Amniotic stem cell (primary cell): ENCODE data around the gene GMPPA.
A peak's percentile ranks its signal among the peaks of the same experiment; 100 is the strongest.

Experiments used
- DNase-seq: peaks from one replicate; lab custom pipeline; 2025; lab: John Stamatoyannopoulos, UW

GMPPA gene

DNA sequence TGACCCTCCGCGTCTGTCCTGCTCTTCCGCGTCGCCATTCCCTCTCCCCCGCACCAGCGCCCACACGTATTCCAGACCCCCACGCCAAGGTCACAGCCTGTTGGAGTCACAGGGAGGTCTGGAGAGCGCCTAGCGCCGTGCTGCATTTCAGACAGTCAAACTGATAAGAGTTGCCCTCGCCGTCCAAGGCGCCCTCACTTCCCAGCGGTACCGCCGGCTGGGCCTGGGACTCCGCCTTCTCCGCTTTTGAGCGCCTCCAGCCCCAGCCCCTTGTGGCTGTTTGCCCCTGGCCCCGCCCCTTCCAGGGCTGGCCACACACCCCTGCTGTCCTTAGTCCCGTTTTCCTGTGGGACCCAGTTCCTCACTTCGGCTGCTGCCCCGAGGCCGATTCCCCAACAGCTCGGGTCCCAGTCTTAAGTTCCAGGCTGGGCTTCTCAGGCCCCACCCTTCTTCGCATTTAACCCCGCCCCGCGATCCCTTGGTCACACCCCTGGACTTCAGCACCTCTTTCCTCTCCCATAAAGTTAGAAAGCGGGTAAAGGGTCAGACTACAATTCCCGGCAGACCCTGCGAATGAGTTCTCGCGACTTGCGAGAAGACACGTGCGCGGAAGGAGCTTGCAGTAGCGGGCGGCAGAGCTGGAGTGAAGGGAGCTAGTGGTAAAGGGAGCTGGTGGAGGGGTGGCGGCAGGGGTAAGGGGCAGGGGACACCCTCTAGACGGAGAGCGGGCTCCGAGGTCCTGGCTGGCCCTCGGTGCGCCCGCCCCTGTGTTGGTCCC lies at the start of gene GMPPA:
TSS of gene GMPPA (plus strand) at position 612 of the 778 bp plus-strand sequence. CDS start 1,085 bp downstream, outside the sequence.
- DNase-seq = peak; percentile 97

DNA sequence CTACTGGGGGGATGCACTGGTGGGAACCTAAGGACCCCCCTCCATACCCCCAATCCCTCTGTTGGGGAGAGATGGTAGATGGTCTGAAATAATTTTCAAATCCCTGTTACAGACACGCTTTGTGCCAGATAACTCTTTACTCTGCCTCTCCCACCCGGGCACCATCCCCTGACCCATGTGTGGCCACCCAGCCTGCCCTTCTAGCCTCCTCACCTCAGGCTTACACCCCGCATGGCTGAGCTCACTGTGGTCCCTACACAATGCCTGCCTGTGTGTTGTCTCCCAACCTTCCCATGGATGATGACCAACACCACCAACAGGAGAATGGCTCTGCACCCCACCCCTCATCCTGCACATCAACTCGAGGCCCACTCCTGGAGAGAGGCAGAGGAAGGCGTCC lies 49.1 kb upstream of the GMPPA start:
- DNase-seq = no peak

DNA sequence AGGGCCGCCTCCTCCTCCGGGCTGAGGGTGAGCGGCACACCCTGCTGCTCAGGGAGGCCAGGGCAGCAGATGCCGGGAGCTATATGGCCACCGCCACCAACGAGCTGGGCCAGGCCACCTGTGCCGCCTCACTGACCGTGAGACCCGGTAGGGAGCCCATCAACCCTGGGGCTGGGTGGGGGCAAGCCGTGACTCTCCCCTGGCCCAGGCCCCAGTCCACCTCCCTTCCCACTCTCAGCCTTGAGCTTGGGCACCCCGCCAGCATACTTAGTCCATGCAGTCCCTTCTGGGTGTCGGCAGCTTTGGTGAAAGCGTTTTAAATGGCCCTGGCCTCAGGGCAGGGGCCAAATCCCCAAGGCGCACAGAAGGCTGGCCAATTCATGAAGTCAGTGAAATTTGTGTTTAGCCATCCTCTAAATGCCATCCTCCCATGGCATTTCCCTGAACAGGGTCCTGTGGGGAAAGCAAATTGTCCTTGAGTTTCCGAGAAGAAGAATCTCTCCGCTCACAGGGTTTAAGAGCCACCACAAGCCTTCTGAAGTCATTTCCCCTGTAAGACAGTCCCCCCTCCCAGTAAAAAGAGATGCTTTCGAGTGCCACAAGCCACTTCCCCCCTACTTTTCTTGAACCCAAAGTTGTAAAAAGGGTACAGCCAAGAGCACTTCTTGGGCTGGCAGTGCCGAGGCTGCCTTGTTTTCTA lies 46.9 kb upstream of the GMPPA start:
- no peak for DNase-seq

- DNase-seq = peak; percentile 92
Observed at GRCh38 chr2:219452361-219453317, 46.1 kb upstream of the GMPPA start.

GRCh38 chr2:219453671-219454590 lies 44.8 kb upstream of the GMPPA start:
- peak; percentile 42 for DNase-seq

DNA sequence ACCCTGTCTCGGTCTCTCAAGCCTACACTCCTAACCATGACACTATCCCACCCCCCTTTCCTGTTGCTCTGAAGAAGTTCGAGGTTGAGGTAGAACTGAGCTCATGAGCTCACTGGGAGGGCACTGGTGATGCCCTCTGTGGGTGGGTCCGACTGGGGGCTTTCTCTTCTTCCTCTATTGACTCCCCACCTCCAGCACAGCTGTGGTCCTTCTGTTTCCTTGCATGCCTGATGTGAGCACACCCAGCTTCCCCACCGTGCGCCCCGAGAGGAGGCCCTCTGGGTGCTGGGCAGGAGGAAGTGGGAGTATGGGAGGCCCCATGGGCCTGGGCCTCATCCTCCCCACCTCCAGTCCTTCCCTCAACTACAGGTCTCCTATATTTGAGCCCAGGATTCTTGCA lies 43.1 kb upstream of the GMPPA start:
- no peak for DNase-seq

DNA sequence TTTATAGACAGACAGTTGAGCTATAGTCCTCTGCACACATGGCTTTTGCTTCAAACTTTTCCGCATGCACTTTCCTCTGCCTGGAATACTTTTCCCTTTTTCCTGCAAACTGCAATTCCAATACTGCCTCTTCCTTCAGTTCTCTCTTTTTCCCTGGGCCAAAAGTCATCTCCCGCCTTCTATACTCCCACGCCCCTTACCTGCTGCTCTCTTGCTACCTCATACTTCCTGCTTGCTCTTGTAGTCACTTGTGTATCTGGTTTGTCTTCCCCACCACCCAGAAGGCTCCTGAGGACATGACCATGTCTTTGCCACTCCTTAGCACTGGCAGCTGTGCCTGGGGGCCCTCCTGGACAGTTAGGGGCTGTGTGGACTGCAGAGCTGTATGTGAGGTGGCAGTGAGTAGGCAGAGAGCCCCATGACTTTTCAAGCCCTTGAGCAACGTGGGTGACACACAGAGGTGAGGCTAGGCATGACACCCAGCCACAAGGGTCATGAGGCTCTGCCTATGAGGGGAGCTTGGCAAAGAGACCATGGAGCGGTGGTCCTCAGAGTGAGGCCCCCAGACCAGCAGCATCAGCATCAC lies 40.8 kb upstream of the GMPPA start:
- DNase-seq = no peak

DNA sequence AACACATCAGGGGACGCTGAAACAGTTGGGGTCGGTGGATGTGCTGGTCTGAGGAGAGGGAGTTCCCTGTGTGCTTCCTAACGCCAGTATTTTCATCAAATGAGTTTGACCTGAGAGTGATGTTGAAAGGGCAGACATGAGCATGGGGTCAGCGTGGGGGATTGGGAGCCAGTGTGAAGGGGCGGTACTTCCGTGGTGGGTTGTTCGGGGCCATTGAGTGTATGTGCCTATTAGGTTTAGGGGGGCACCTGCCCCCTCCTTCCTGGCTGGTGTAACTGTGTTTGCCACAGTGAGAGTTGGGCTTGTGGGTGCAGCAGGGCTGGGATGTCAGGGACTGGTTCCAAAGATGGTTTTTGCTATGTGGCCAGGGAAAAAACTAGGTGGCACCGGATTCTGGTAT lies 39.7 kb upstream of the GMPPA start:
- DNase-seq = no peak

DNA sequence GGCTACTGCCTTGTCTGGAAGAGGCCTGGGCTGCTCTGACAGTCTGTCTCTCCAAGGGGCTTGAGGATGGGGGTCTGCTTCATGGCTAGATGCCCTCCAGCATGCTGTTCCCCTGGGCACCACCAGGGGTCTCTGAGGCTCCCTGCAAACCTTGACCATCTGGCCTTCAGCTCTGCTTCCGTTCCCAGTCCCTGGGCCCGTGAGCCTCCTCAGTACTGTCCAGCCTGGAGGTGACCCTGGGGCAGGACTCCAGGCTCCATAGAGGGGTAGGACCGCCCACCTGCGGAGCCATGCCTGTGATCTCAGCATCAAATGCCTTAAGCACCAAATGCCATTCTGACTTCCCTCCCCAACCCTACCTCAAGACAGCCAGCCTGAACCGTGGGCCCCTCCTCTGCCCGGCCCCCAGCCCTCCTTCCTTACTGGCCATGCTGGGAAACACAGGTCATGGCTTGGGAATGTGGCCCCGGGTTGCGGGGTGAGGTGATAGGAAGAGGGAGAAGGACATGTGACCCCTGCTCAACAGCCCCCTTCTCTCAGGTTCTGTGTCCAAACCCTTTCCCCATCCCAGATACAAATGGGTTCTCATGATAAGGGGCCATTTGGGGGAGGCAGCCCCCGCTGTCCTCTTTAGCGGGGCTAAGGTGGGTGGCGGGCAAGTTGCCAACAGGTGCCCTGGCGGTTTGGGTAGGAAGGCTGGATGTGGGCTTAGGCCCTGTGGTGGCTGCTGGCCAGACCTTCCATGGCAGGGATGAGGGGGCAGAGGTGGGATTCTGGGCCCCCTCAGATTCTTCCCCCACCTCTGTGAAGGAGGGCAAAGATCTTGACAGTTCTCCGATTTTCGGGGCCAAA lies 39.0 kb upstream of the GMPPA start:
- DNase-seq = no peak

DNA sequence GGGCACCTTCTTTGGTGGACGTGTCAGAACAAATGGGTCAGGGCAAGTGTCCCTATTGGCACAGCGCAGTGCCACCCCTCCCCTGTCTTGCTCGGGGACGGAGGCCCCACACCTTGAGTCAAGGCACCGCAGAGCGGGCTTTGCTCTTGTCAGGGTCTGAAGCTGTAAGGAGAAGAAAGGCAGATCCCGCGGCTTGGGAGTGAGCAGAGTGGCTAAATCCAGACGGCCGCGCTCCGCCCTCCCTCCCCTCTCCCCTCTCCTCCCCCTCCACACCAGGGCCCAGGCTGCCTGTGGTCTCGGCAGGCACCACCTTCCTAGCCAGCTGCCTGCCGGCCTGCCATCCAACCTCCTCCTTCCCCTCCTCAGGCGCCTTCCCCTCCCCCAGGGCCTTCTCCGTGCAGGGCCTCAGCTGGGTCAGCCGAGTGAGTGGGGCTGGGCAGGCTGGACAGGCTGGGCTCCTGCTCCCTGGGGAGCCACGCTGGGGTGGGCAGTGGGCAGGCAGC lies 38.2 kb upstream of the GMPPA start:
- no peak for DNase-seq

- no peak for DNase-seq
Observed at GRCh38 chr2:219461047-219461514, 37.6 kb upstream of the GMPPA start.

DNA sequence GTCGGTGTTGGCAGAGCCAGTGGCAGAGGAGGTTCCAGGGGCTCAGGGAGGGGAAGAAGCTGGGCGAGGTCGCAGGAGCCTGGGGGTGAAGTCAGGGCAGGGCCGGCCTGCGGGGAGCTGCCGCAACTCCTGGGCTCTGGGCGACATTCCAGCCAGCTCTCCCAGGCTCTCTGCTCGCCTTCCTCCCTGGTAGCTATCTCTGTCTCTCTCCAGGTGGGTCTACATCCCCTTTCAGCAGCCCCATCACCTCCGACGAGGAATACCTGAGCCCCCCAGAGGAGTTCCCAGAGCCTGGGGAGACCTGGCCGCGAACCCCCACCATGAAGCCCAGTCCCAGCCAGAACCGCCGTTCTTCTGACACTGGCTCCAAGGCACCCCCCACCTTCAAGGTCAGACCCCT lies 37.0 kb upstream of the GMPPA start:
- no peak for DNase-seq

GRCh38 chr2:219462349-219462748 lies 36.3 kb upstream of the GMPPA start:
- DNase-seq = no peak

DNA sequence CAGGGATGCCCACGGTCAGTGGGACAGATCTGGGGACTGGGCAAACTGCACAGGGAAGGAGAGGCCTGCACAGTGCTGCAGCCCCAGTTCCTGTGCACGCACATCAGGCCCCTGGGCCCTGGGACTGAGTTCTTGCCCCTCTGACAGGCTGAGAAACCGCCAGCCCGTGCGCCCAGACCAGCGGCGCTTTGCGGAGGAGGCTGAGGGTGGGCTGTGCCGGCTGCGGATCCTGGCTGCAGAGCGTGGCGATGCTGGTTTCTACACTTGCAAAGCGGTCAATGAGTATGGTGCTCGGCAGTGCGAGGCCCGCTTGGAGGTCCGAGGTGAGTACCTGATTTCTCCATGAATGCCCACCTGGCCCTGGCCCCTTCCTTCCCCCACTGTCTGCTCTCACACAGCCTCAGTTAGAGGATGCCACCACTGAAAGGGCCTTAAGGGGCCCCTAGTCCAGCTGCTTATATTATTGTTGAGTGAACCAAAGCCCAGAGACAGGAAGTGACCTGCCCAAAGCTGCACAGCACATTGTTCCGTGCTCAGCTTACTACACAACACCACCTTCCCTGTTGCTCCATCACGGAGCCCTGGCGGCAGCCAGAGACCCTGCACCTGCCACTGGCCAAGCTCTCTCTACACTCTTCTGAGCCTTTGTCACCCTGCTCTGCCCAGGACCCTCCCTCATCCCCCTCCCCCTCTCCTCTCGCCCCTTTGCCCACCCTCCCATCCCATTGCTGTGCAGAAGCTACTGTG lies 34.2 kb upstream of the GMPPA start:
- DNase-seq = no peak

DNA sequence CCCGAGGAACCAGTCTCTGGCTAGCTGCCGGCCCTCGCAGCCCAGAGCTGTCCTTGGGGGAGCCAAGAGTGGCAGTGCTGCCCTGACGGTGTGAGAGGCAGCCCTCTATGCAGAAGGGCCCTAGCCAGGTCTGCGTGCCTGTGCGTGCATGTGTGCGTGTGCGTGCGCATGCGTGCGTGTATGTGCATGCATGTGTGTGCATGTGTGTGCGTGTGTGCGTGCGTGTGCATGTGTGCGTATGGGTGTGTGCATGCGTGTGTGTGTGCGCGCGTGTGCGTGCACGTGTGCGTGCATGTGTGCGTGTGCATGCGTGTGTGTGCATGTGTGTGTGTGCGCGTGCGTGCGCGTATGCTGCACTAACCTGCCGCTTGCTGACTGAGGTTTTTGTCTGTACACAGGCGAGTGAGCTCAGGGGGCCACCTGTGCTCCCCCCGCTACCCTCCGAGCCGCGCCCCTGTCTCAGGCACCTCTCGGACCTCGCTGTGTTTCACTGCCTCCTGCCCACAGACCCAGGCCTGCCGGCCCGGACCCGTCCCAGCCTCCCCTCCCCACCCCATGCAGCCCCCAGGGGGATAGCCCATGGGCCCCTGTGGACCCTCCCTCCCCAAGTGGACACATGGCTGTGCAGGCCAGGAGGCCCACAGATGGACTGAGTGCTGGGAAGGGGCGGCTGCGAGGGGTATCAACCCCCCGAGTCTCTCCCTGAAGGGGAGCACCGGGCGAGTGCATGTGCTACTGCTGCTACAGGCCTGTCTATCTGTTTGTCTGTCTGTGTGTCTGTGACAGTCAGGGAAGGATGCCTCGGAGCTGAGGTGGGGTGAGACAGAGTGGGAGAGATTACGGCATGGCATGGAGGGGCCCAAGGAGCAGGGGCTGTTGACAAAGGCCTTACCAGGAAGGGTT lies 32.8 kb upstream of the GMPPA start:
- DNase-seq = no peak

DNA sequence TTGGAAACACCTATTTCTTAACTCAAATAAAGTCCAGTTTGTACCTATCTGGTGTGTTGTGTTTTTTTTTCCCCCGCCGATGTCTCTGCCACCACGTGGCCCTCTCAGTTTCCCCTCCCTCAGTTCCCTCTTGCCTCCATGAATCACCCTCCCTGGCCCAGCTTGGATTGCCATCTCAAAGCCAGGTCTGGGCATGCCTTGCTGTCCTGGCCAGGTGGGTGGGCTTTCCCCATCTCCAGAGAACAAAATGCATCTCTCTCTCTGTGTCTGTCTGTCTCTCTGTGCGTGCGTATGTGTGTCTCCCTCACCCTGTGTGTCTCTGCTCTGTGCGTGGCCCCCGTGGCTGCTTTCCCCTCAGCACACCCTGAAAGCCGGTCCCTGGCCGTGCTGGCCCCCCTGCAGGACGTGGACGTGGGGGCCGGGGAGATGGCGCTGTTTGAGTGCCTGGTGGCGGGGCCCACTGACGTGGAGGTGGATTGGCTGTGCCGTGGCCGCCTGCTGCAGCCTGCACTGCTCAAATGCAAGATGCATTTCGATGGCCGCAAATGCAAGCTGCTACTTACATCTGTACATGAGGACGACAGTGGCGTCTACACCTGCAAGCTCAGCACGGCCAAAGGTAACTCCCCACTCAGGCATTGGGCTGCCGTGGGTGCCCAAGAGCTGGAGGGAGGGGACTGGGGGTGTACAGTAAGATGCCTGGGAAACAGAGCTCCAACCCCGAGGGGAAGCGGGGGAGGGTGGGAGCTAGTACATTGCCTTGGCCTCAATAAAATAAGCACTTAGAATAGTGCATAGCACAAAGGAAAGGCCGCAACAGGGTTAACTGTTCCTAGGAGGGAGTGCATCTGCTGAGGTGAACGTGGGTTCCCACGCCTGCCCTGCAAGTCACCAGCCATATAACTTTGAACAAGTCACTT lies 31.6 kb upstream of the GMPPA start:
- no peak for DNase-seq

DNA sequence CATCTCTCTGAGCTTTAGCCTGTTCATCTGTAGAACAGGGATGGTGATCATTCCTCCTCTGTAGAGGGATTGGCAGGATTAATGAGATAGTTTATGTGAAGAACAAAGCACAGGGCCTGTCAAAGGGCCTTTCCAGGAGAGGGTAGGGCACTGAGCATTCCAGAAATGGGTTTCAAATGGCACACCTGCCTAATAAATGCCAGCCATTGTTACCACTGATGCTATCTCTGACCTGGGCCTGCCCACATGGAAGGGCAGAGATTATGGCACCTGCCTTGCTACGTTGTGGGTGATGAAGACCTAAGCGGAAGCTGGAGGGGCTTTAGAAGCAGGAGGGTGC lies 31.0 kb upstream of the GMPPA start:
- no peak for DNase-seq
